ENCODE results near the gene EMC1. TPM values are rescaled to one million over a fixed set of nuclear protein-coding genes. Genes with fewer than 3 reads are reported as not detected.

EMC1 gene
- total and polyA plus RNA-seq, 2 donors (not counting 1 experiment from before 2014, with no cell fraction given), result 25.8 to 45.5 TPM

DNA sequence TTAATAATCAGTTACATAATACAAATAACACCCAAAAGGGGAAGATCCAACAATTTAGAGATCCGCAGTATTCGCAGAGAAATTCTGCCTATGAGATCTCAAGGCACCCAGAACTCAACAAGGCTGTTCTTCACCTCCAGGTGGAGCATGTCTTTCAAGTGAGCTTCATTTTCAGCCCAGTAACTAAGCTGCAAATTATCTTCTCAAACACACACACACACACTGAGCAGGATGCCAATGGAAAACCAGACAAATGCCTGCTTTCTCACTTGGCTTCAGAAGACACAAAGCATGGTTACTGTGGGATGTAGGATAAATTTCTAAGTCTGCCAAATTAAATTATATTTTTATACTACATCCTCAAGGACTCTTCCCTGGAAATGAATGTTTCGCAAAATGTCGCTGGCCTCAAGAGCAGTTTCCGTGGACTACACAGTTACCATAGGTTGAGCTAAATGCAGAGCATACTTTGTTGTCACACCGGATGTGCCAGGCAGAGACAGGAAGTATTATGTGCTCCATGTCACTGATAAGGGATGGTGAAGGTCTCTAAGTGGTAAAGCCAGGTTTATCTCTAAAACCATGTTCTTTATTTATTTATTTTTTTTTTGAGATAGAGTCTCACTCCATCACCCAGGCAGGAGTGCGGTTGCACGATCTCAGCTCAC, 71.6 kb downstream of the EMC1 start:
- Histone ChIP-seq H3K4me2 (replicated peaks; ENCODE audit: low read depth, low read length, poor library complexity, severe bottlenecking) (no peak overlapping the region), H3K4me3 (ENCODE audit: control extremely low read depth in 1 of 5, extremely low read depth in 1 of 5, insufficient read depth in 1 of 5, low read depth in 2 of 5, low read length in 4 of 5) (no peak overlapping the region), H3K27me3 (replicated peaks in 1 of 4; ENCODE audit: control extremely low read depth in 1 of 4, control insufficient read depth in 3 of 4, insufficient read depth in 4 of 4, low read length in 3 of 4) (no peaks in the 10 kb centered on the region), H3K79me2 (ENCODE audit: control insufficient read depth, insufficient read depth, low read length) (no peaks in the 10 kb centered on the region), H3K36me3 (replicated peaks in 1 of 2; ENCODE audit: control extremely low read depth in 1 of 2, control insufficient read depth in 1 of 2, extremely low read depth in 1 of 2, insufficient read depth in 2 of 2, low read length in 1 of 2) (peaks cover 2 to 74% of the 10 kb centered on the region in 2 experiments), H3K27ac (ENCODE audit: low read length in 2 of 2) (peak overlapping the region in 1 of 2 donors; percentile 9), H4K20me1 (ENCODE audit: control insufficient read depth, insufficient read depth, low read length, poor library complexity, severe bottlenecking) (no peaks in the 10 kb centered on the region), H2AFZ (ENCODE audit: insufficient read depth, low read depth, low read length, poor library complexity, severe bottlenecking) (no peak overlapping the region), H3K9ac (ENCODE audit: low read length) (no peak overlapping the region), H3K4me1 (ENCODE audit: control insufficient read depth in 2 of 2, insufficient read depth in 2 of 2, low read length in 2 of 2) (no peaks in the 10 kb centered on the region), H3K9me3 (ENCODE audit: control extremely low read depth in 1 of 3, control insufficient read depth in 2 of 3, insufficient read depth in 1 of 3, low read length in 2 of 3) (no peaks in the 10 kb centered on the region)
- DNase-seq (peak; percentile 29), ATAC-seq (ENCODE audit: low read depth) (no peak)
- Mint-ChIP-seq H3K4me3 (no peak overlapping the region), H3K4me1 (no peaks in the 10 kb centered on the region), H3K27ac (no peak overlapping the region), H3K9me3 (ENCODE audit: insufficient read depth) (no peaks in the 10 kb centered on the region), H3K27me3 (no peaks in the 10 kb centered on the region)
- ChIA-PET CTCF (interaction anchor here (0.8 to 2.0 kb wide), 5 partner anchors 15 to 474 kb away, joined by 3 to 12 read pairs (median 3); no protein-coding TSS in a partner anchor), POLR2A (no interaction called here)
- intact Hi-C loops (cut with micrococcal nuclease), result loop anchor here (1.0 to 2.0 kb wide), 2 partner anchors 62 to 473 kb away; no protein-coding TSS in a partner anchor
- WGBS (ENCODE audit: insufficient coverage), result 66% methylated on average over 6 of the region's 8 CpGs
- TF ChIP-seq EZH2 (IDR thresholded peaks at IDR 0.05; ENCODE audit: borderline replicate concordance, insufficient read depth, low read depth, low read length, poor library complexity, severe bottlenecking), result no peak
- TF ChIP-seq, protein P1, sequence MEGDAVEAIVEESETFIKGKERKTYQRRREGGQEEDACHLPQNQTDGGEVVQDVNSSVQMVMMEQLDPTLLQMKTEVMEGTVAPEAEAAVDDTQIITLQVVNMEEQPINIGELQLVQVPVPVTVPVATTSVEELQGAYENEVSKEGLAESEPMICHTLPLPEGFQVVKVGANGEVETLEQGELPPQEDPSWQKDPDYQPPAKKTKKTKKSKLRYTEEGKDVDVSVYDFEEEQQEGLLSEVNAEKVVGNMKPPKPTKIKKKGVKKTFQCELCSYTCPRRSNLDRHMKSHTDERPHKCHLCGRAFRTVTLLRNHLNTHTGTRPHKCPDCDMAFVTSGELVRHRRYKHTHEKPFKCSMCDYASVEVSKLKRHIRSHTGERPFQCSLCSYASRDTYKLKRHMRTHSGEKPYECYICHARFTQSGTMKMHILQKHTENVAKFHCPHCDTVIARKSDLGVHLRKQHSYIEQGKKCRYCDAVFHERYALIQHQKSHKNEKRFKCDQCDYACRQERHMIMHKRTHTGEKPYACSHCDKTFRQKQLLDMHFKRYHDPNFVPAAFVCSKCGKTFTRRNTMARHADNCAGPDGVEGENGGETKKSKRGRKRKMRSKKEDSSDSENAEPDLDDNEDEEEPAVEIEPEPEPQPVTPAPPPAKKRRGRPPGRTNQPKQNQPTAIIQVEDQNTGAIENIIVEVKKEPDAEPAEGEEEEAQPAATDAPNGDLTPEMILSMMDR (IDR thresholded peaks at IDR 0.05), result peak; percentile 29

DNA sequence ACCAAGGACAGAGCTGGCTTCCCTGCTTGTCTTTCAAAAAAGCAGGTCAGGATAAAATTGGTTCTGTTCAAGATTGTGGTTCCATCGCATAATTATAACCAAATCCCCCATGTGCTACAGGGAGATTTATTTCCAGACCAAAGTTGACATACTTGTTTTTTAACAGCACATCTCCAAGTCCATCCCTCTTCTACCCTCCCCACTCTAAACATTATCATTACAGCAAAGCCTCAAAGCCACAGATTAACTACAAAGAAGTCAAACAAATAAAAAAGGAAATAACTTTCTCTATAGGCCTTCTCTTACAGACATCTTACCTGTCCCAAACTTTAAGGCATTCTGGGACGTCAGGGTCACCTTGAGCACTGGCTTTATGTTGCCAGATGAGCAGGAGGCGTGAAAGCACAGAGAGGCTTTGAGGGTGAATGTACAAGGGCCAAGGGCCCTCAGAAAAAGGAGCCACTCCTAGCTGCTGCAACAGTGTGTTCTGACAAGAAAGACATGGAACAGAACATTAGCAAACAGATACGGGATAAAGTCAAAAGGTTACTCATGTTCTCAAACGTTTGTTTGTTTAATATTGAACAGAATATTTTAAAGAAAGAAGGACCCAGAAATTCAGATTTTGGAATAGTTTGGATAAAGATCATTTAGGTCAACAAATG, 72.5 kb downstream of the EMC1 start:
- H3K4me3 ChIP-seq (ENCODE audit: control extremely low read depth in 1 of 5, extremely low read depth in 1 of 5, insufficient read depth in 1 of 5, low read depth in 2 of 5, low read length in 4 of 5), result no peak overlapping the region
- no peaks in the 10 kb centered on the region for H3K27me3 Mint-ChIP-seq
- TF ChIP-seq EZH2 (IDR thresholded peaks at IDR 0.05; ENCODE audit: borderline replicate concordance, insufficient read depth, low read depth, low read length, poor library complexity, severe bottlenecking), result no peak
- TF ChIP-seq, protein P1 (IDR thresholded peaks at IDR 0.05), result no peak
- no peaks in the 10 kb centered on the region for H3K27me3 ChIP-seq (replicated peaks in 1 of 4; ENCODE audit: control extremely low read depth in 1 of 4, control insufficient read depth in 3 of 4, insufficient read depth in 4 of 4, low read length in 3 of 4)
- H3K4me2 ChIP-seq (replicated peaks; ENCODE audit: low read depth, low read length, poor library complexity, severe bottlenecking), result no peak overlapping the region
- no peak overlapping the region for H3K9ac ChIP-seq (ENCODE audit: low read length)
- H2AFZ ChIP-seq (ENCODE audit: insufficient read depth, low read depth, low read length, poor library complexity, severe bottlenecking), result no peak overlapping the region
- no peak for ATAC-seq (ENCODE audit: low read depth)
- POLR2A ChIA-PET, result no interaction called here
- no peak overlapping the region for H3K27ac ChIP-seq (ENCODE audit: low read length in 2 of 2)
- WGBS (ENCODE audit: insufficient coverage), result 83% methylated on average over 2 of the region's 5 CpGs
- no peak overlapping the region for H3K27ac Mint-ChIP-seq
- no peaks in the 10 kb centered on the region for H3K79me2 ChIP-seq (ENCODE audit: control insufficient read depth, insufficient read depth, low read length)
- H4K20me1 ChIP-seq (ENCODE audit: control insufficient read depth, insufficient read depth, low read length, poor library complexity, severe bottlenecking), result no peaks in the 10 kb centered on the region
- H3K4me3 Mint-ChIP-seq, result no peak overlapping the region
- intact Hi-C loops (cut with micrococcal nuclease), result loop anchor here (1.0 to 2.0 kb wide), 2 partner anchors 62 to 474 kb away; no protein-coding TSS in a partner anchor
- H3K4me1 Mint-ChIP-seq, result no peaks in the 10 kb centered on the region
- no peak for DNase-seq
- H3K9me3 ChIP-seq (ENCODE audit: control extremely low read depth in 1 of 3, control insufficient read depth in 2 of 3, insufficient read depth in 1 of 3, low read length in 2 of 3), result no peaks in the 10 kb centered on the region
- no peaks in the 10 kb centered on the region for H3K4me1 ChIP-seq (ENCODE audit: control insufficient read depth in 2 of 2, insufficient read depth in 2 of 2, low read length in 2 of 2)
- no peaks in the 10 kb centered on the region for H3K9me3 Mint-ChIP-seq (ENCODE audit: insufficient read depth)
- H3K36me3 ChIP-seq (replicated peaks in 1 of 2; ENCODE audit: control extremely low read depth in 1 of 2, control insufficient read depth in 1 of 2, extremely low read depth in 1 of 2, insufficient read depth in 2 of 2, low read length in 1 of 2), result peaks cover 2 to 73% of the 10 kb centered on the region in 2 experiments
- CTCF ChIA-PET, result interaction anchor here (0.8 to 2.0 kb wide), 4 partner anchors 16 to 472 kb away, joined by 3 to 12 read pairs (median 3); no protein-coding TSS in a partner anchor

All from B cell (primary cell).